HCT116 (cell line): ENCODE results near the gene AKAP13. TPM values are rescaled to one million over a fixed set of nuclear protein-coding genes. Genes with fewer than 3 reads are reported as not detected.

ENCODE experiments used
- ATAC-seq: fragments of 200-7000 bp; cut with Tn5 transposase; 2 replicates; pipeline ENCODE4 v1.9.1; 2020; ENCODE audit warnings: mild to moderate bottlenecking, moderate library complexity
- BruUV-seq: library from RNA; stranded (reverse); fragments of 400-500 nt; replicated peaks from 2 replicates; lab custom pipeline; 2021; lab: Mats Ljungman, UMichigan
- CTCF ChIA-PET: fragments of 300-600 bp; sonication (Branson Sonifier 250); formaldehyde crosslinking; loops from one replicate; lab custom pipeline; 2021; ENCODE audit warnings: antibody characterized with exemption; lab: Charles Lee
- POLR2A ChIA-PET: fragments of 300-600, 350-600 bp; sonication (Branson Sonifier 250); formaldehyde crosslinking; loops from one replicate; lab custom pipeline; 2021; ENCODE audit warnings: antibody characterized with exemption; lab: Charles Lee
- RAD21 ChIA-PET, 2 experiments: fragments of 300-600 bp; sonication (Branson Sonifier 250); formaldehyde crosslinking; loops; one replicate each; lab custom pipeline; 2023; ENCODE audit warnings: low total read pairs in 2 of 2; ENCODE audit not compliant: uncharacterized antibody in 2 of 2, unreplicated experiment in 2 of 2, low non-redundant PET in 1 of 2; lab: Charles Lee
- DNase-seq: peaks from one replicate; pipeline ENCODE4 v3.0.0-alpha.2; 2010; ENCODE audit warnings: low read depth, low spot score
- H2AFZ ChIP-seq: fragments of 200-600 bp; shearing (Covaris generic), sonication (generic); 2 replicates; pipeline ENCODE4 v1.6.1; 2017; ENCODE audit warnings: low read depth, mixed run types, mixed read lengths, antibody characterized with exemption, low read length; ENCODE audit not compliant: poor library complexity, severe bottlenecking
- H3K27ac ChIP-seq: 2 replicates; pipeline ENCODE4 v1.5.1; 2012; ENCODE audit warnings: low read depth, low read length
- H3K27me3 ChIP-seq: fragments of 200-600 bp; sonication (generic); 2 replicates; pipeline ENCODE4 v1.6.1; 2016; ENCODE audit warnings: mixed run types, low read length, mixed read lengths; ENCODE audit not compliant: insufficient read depth
- H3K36me3 ChIP-seq, 2 experiments: fragments of 200-500 bp in 1 of 2; fragments of 200-600 bp in 1 of 2; sonication (Bioruptor generic) in 1 of 2; sonication (generic) in 1 of 2; 2 replicates each; pipeline versions ENCODE4 v1.5.1 to v1.6.1; 2014 to 2016; ENCODE audit warnings: low read length in 2 of 2, inconsistent platforms in 1 of 2, mixed read lengths in 1 of 2, mixed run types in 1 of 2; ENCODE audit not compliant: insufficient read depth in 2 of 2, control insufficient read depth in 1 of 2
- H3K4me1 ChIP-seq, 2 experiments: fragments of 200-600 bp in 1 of 2; sonication (generic) in 1 of 2; 2 replicates each; pipeline versions ENCODE4 v1.5.1 to v1.6.1; 2012 to 2017; ENCODE audit warnings: low read length in 2 of 2, inconsistent platforms in 1 of 2, mild to moderate bottlenecking in 1 of 2, mixed read lengths in 1 of 2, mixed run types in 1 of 2, moderate library complexity in 1 of 2; ENCODE audit not compliant: insufficient read depth in 2 of 2, control insufficient read depth in 1 of 2
- H3K4me2 ChIP-seq: fragments of 200-600 bp; sonication (generic); 2 replicates; pipeline ENCODE4 v1.6.1; 2017; ENCODE audit warnings: mixed run types, low read length, mixed read lengths
- H3K4me3 ChIP-seq, 2 experiments: fragments of 200-600 bp in 1 of 2; sonication (generic) in 1 of 2; replicated peaks in 1 of 2; 2 replicates each; pipeline ENCODE4 v1.5.1; 2011 to 2016; ENCODE audit warnings: low read length in 2 of 2, control low read depth in 1 of 2, low read depth in 1 of 2, mild to moderate bottlenecking in 1 of 2, mixed read lengths in 1 of 2, mixed run types in 1 of 2
- H3K79me2 ChIP-seq: fragments of 200-600 bp; sonication (generic); 2 replicates; pipeline ENCODE4 v1.6.1; 2017; ENCODE audit warnings: mild to moderate bottlenecking, mixed run types, low read length, moderate library complexity, mixed read lengths; ENCODE audit not compliant: insufficient read depth
- H3K9ac ChIP-seq: fragments of 200-600 bp; sonication (generic); 2 replicates; pipeline ENCODE4 v1.6.1; 2016; ENCODE audit warnings: low read length, mixed read lengths
- H3K9me2 ChIP-seq: fragments of 200-600 bp; sonication (generic), shearing (Covaris generic); 2 replicates; pipeline ENCODE4 v1.6.1; 2017; ENCODE audit warnings: mixed run types, mild to moderate bottlenecking, moderate library complexity; ENCODE audit not compliant: insufficient read depth
- H3K9me3 ChIP-seq, 2 experiments: fragments of 200-500 bp in 1 of 2; fragments of 200-600 bp in 1 of 2; sonication (Bioruptor generic) in 1 of 2; sonication (generic) in 1 of 2; 2 replicates each; pipeline ENCODE4 v1.6.1; 2014 to 2017; ENCODE audit warnings: low read length in 2 of 2, mixed read lengths in 2 of 2, inconsistent platforms in 1 of 2, low read depth in 1 of 2, mild to moderate bottlenecking in 1 of 2, mixed run types in 1 of 2, moderate library complexity in 1 of 2; ENCODE audit not compliant: control insufficient read depth in 1 of 2, insufficient read depth in 1 of 2
- H4K20me1 ChIP-seq: fragments of 200-600 bp; sonication (generic), shearing (Covaris generic); 2 replicates; pipeline ENCODE4 v1.6.1; 2017; ENCODE audit warnings: mixed run types, mild to moderate bottlenecking, moderate library complexity; ENCODE audit not compliant: insufficient read depth
- ATF3 ChIP-seq: IDR thresholded peaks from 2 replicates; pipeline ENCODE4 v1.6.1; 2012
- EGR1 ChIP-seq: IDR thresholded peaks from 2 replicates; pipeline ENCODE4 v1.6.1; 2012; ENCODE audit warnings: low read depth
- ELF1 ChIP-seq: IDR thresholded peaks from 2 replicates; pipeline ENCODE4 v1.6.1; 2012; ENCODE audit warnings: low read depth, borderline replicate concordance
- JUND ChIP-seq: IDR thresholded peaks from 2 replicates; pipeline ENCODE4 v1.6.1; 2012
- SIN3A ChIP-seq: IDR thresholded peaks from 2 replicates; pipeline ENCODE4 v1.6.1; 2012; ENCODE audit warnings: low read depth
- SP1 ChIP-seq: IDR thresholded peaks from 2 replicates; pipeline ENCODE4 v1.6.1; 2012; ENCODE audit warnings: low read depth
- YY1 ChIP-seq: IDR thresholded peaks from 2 replicates; pipeline ENCODE4 v1.6.1; 2011; ENCODE audit warnings: low read length, low read depth, moderate library complexity, mild to moderate bottlenecking; ENCODE audit not compliant: insufficient replicate concordance; ENCODE audit errors: extremely low read depth
- intact Hi-C: fragments of 100-400 bp; cut with micrococcal nuclease; formaldehyde crosslinking; loops from 2 replicates; pipeline ENCODE4 v1.10.0; 2022
- total RNA-seq: library from RNA; stranded (reverse); gene quantifications from one replicate; pipeline ENCODE4 v1.2.1, GENCODE V29; 2021; ENCODE audit not compliant: unreplicated experiment

The AKAP13 gene
- total RNA-seq, 1 experiment from 2014 or later: 43.1 TPM

DNA sequence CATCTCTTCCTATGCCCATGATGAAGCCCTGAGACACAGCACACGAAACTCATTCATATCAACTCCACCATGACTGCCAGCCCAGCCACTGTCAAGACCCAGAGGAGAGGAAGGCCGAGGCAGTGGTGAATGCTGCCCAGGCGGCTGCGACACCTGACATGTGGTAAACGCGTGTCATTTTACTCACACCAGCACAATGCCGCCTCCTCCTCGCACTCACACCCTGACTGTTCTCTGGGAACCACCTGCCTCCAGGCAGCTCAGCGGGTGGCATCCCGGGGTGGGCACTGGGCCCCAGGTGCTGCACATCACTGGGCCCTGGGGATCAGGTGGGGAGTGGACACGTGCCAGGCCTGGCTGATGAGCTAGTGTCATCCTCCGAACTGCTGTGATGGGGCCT, 392.8 kb downstream of the AKAP13 start:
- Histone ChIP-seq H3K4me2 (no peak overlapping the region), H3K27me3 (no peaks in the 10 kb centered on the region), H3K4me1 (peaks cover 0 to 6% of the 10 kb centered on the region in 2 experiments; a peak in 1 of 4 replicates)
- TF ChIP-seq YY1 (no peak), EGR1 (no peak), SP1 (no peak), ATF3 (no peak), JUND (no peak)
- TF ChIP-seq, all 23 proteins: peak for 0
- no TSS peak for BruUV-seq
- RAD21 ChIA-PET: no interaction called here
- Histone ChIP-seq H3K79me2 (no peaks in the 10 kb centered on the region; the same call in 1 of the 2 replicates), H3K4me3 (no peak overlapping the region), H3K9me2 (no peaks in the 10 kb centered on the region), H3K9me3 (no peaks in the 10 kb centered on the region), H4K20me1 (no peaks in the 10 kb centered on the region), H3K36me3 (no peaks in the 10 kb centered on the region), H2AFZ (no peak overlapping the region), H3K9ac (no peak overlapping the region), H3K27ac (no peak overlapping the region)
- POLR2A ChIA-PET: no interaction called here
- ATAC-seq (no peak), DNase-seq (no peak)
- CTCF ChIA-PET: no interaction called here
- intact Hi-C loops: no loop called here

GRCh38 chr15:85773970-85774369, 393.6 kb downstream of the AKAP13 start:
- ChIA-PET RAD21 (no interaction called here), POLR2A (no interaction called here), CTCF (no interaction called here)
- Histone ChIP-seq H3K4me1 (peaks cover 0 to 6% of the 10 kb centered on the region in 2 experiments; a peak in 1 of 4 replicates), H3K27ac (no peak overlapping the region), H3K9ac (no peak overlapping the region), H3K36me3 (no peaks in the 10 kb centered on the region), H3K9me3 (no peaks in the 10 kb centered on the region), H3K27me3 (no peaks in the 10 kb centered on the region), H4K20me1 (no peaks in the 10 kb centered on the region), H3K4me3 (no peak overlapping the region), H2AFZ (no peak overlapping the region), H3K4me2 (no peak overlapping the region), H3K79me2 (peaks cover 4% of the 10 kb centered on the region; the same call in 1 of the 2 replicates), H3K9me2 (no peaks in the 10 kb centered on the region)
- ATAC-seq (no peak), DNase-seq (no peak)
- intact Hi-C loops: no loop called here
- TF ChIP-seq SIN3A: no peak
- TF ChIP-seq ELF1: no peak
- no TSS peak for BruUV-seq
